Measurements from ENCODE around the gene LAMA2.

GRCh38 chr6:129269076-129269475 is 386.1 kb downstream of the LAMA2 start:
- no peak for TF ChIP-seq POLR2A (IDR thresholded peaks at IDR 0.05)
- no peak for TF ChIP-seq CTCF (IDR thresholded peaks at IDR 0.05)

All from uterus (tissue), 2 donors.